Naive thymus-derived CD8-positive, alpha-beta T cell (primary cell): ENCODE results near the gene SPINK5. TPM values are rescaled to one million over a fixed set of nuclear protein-coding genes. Genes with fewer than 3 reads are reported as not detected.
A peak's percentile ranks its signal among the peaks of the same experiment; 100 is the strongest.

Source experiments
- ATAC-seq, 2 donors: fragments of 150-1000 bp; cut with Tn5 transposase in 1 of 2; sonication (Bioruptor Pico), chemical (Tn5 transposase) in 1 of 2; 1 replicate in 1 of 2; 2 replicates in 1 of 2; pipeline ENCODE4 v1.10.0; 2021; ENCODE audit warnings: mild to moderate bottlenecking in 2 of 2, moderate library complexity in 2 of 2
- POLR2A ChIA-PET: fragments of 350-600 bp; sonication (Branson Sonifier 250); formaldehyde crosslinking; loops from one replicate; lab custom pipeline; 2021; ENCODE audit warnings: antibody characterized with exemption; lab: Charles Lee
- DNase-seq, 10 donors: peaks; one replicate each; pipeline versions ENCODE4 v3.0.0 to v3.0.0-alpha.2; 2020 to 2022
- H3K27ac Mint-ChIP-seq, 10 donors: one replicate each; pipeline ENCODE4 v1.8.0; 2020 to 2022; ENCODE audit warnings: mild to moderate bottlenecking in 10 of 10, mixed read lengths in 10 of 10, moderate library complexity in 4 of 10, inconsistent platforms in 1 of 10
- H3K27me3 Mint-ChIP-seq, 5 donors: one replicate each; pipeline ENCODE4 v1.8.0; 2021 to 2022; ENCODE audit warnings: mixed read lengths in 5 of 5
- H3K36me3 Mint-ChIP-seq, 3 donors: one replicate each; pipeline ENCODE4 v1.8.0; 2020 to 2022; ENCODE audit warnings: mixed read lengths in 3 of 3, mild to moderate bottlenecking in 2 of 3, inconsistent platforms in 1 of 3
- H3K4me1 Mint-ChIP-seq, 4 donors: one replicate each; pipeline ENCODE4 v1.8.0; 2021 to 2022; ENCODE audit warnings: mixed read lengths in 4 of 4
- H3K4me3 Mint-ChIP-seq, 10 donors: one replicate each; pipeline ENCODE4 v1.8.0; 2020 to 2022; ENCODE audit warnings: mild to moderate bottlenecking in 10 of 10, mixed read lengths in 10 of 10, moderate library complexity in 6 of 10, inconsistent platforms in 1 of 10
- H3K9me3 Mint-ChIP-seq, 9 donors: one replicate each; pipeline ENCODE4 v1.8.0; 2020 to 2022; ENCODE audit warnings: mixed read lengths in 9 of 9, mild to moderate bottlenecking in 3 of 9, inconsistent platforms in 1 of 9, moderate library complexity in 1 of 9
- polyA plus RNA-seq, 3 donors: library from polyadenylated mRNA; unstranded; fragments of 300-500 nt; fragmentation: Illumina TruSeq; gene quantifications; one replicate each; pipeline ENCODE4 v1.2.3, GENCODE V29; 2021
- total RNA-seq, 8 experiments: library from RNA in 2 of 8; stranded (reverse) in 2 of 8; gene quantifications; one replicate each; pipeline ENCODE4 v1.2.3 and lab custom pipeline; 2021 to 2026

SPINK5 gene
- total and polyA plus RNA-seq, 5 experiments from 2014 or later = not detected

DNA sequence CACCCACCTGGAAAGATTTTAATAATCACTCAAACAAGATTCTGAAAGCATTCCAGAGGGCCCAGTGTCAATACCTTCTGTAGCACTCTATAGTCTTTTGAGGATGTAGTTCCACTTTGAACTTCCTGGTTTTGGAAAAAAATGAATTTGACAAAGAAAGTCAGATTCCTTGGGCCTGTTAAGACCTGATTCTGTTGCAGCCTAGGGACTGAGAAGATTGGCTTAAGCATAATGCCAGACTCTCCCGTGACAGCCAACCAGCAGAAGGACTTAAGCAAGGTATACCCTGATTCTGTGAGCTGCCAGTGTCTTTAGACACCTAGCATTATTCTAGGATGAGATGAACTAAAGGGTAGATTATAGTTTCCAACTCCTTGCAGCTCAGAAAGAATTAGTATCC is 6.8 kb downstream of the SPINK5 start:
- Mint-ChIP-seq H3K27ac (no peak overlapping the region), H3K27me3 (peaks cover 0 to 1% (median 0%) of the 10 kb centered on the region in 5 donors), H3K36me3 (no peaks in the 10 kb centered on the region), H3K9me3 (peaks cover 0 to 10% (median 2%) of the 10 kb centered on the region in 9 donors), H3K4me1 (no peaks in the 10 kb centered on the region), H3K4me3 (no peak overlapping the region)
- POLR2A ChIA-PET = no interaction called here
- ATAC-seq = no peak
- no peak for DNase-seq

DNA sequence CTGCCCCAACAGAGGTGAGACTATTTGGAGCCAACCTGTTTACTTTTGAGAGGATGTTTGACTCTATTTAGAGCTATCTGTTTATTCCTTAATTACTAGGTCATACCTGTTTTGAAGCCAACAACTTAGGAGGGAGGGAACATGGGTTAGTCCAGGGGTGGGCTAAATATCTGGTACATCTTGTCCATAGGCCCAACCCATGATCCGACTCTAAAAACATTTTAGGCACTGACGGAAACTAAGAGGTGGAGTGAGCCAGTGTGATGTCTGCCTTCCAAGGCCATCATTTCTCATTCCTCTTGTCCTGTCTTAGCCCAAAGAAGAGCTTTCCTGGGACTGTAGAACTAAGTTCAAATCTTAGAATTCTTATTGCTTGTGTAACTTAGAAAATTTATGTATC is 8.4 kb downstream of the SPINK5 start:
- POLR2A ChIA-PET = no interaction called here

GRCh38 chr5:148075529-148075928 is 11.7 kb downstream of the SPINK5 start:
- H3K4me1 Mint-ChIP-seq = no peaks in the 10 kb centered on the region
- no peak for ATAC-seq
- no peak for DNase-seq
- H3K4me3 Mint-ChIP-seq = no peak overlapping the region
- peaks cover 0 to 4% (median 0%) of the 10 kb centered on the region in 3 donors for H3K36me3 Mint-ChIP-seq
- H3K27ac Mint-ChIP-seq = no peak overlapping the region
- POLR2A ChIA-PET = no interaction called here
- H3K9me3 Mint-ChIP-seq = peaks cover 2 to 26% (median 9%) of the 10 kb centered on the region in 9 donors
- peaks cover 0 to 3% (median 0%) of the 10 kb centered on the region in 5 donors for H3K27me3 Mint-ChIP-seq

More for the DNA sequence above, 8.4 kb downstream of the SPINK5 start:
- Mint-ChIP-seq H3K27ac (no peak overlapping the region), H3K27me3 (peaks cover 0 to 3% (median 0%) of the 10 kb centered on the region in 5 donors), H3K4me3 (no peak overlapping the region), H3K9me3 (peaks cover 2 to 26% (median 9%) of the 10 kb centered on the region in 9 donors), H3K4me1 (no peaks in the 10 kb centered on the region), H3K36me3 (peaks cover 0 to 4% (median 0%) of the 10 kb centered on the region in 3 donors)
- DNase-seq (no peak), ATAC-seq (no peak)

DNA sequence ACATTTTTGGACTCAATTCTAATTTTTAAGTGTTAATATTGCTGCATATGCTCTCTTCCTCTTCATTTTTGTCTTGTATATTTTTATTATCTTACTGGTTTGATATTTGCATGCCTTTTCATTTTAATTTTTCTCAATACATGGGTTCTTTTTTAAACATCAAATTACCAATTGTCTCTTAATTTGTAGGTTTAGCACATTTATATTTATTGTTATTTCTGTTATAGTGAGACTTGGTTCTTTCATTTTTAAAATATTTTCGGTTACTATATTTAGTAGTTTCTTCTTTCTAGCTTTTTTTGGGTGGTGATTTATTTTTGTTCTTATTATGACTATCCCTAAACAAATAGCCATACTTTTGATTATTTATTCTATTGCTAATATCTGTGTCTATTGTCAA is 19.4 kb downstream of the SPINK5 start:
- no peak overlapping the region for H3K4me3 Mint-ChIP-seq
- no peaks in the 10 kb centered on the region for H3K36me3 Mint-ChIP-seq
- ATAC-seq (no peak), DNase-seq (no peak)
- H3K4me1 Mint-ChIP-seq = no peaks in the 10 kb centered on the region
- H3K27me3 Mint-ChIP-seq = peaks cover 0 to 2% (median 0%) of the 10 kb centered on the region in 5 donors
- H3K27ac Mint-ChIP-seq = no peak overlapping the region
- peaks cover 1 to 24% (median 4%) of the 10 kb centered on the region in 9 donors for H3K9me3 Mint-ChIP-seq
- POLR2A ChIA-PET = no interaction called here

- peaks cover 0 to 24% (median 4%) of the 10 kb centered on the region in 9 donors for H3K9me3 Mint-ChIP-seq
- H3K4me1 Mint-ChIP-seq = no peaks in the 10 kb centered on the region
- H3K4me3 Mint-ChIP-seq = no peak overlapping the region
- ATAC-seq = no peak
- no peak overlapping the region for H3K27ac Mint-ChIP-seq
- peaks cover 0 to 2% (median 0%) of the 10 kb centered on the region in 5 donors for H3K27me3 Mint-ChIP-seq
- POLR2A ChIA-PET = no interaction called here
- DNase-seq = no peak
- no peaks in the 10 kb centered on the region for H3K36me3 Mint-ChIP-seq
Measured at GRCh38 chr5:148084269-148084668, 20.5 kb downstream of the SPINK5 start.

DNA sequence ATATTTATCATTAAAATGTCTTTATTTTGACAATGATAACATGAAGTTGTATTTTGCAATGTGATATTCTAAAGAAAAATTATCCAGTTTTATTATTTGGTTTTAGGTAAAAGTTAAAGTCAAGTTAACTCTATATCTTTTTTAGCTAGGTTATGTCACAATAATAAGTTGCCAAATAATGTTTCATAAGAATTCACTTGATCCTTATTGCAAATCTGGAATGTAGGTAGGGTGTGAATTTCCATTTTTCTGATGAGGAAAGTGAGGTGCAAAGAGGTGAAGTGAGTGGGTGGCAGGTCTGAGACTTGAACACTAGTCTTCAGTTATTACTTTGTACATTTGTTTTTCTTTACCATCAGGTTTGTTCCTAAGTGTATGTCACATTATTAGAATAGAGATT is 21.5 kb downstream of the SPINK5 start:
- POLR2A ChIA-PET = no interaction called here
- H3K9me3 Mint-ChIP-seq = peaks cover 0 to 24% (median 4%) of the 10 kb centered on the region in 9 donors
- DNase-seq (no peak), ATAC-seq (no peak)
- H3K4me1 Mint-ChIP-seq = no peaks in the 10 kb centered on the region
- H3K27ac Mint-ChIP-seq = no peak overlapping the region
- H3K27me3 Mint-ChIP-seq = peaks cover 0 to 2% (median 0%) of the 10 kb centered on the region in 5 donors
- no peak overlapping the region for H3K4me3 Mint-ChIP-seq
- H3K36me3 Mint-ChIP-seq = no peaks in the 10 kb centered on the region

DNA sequence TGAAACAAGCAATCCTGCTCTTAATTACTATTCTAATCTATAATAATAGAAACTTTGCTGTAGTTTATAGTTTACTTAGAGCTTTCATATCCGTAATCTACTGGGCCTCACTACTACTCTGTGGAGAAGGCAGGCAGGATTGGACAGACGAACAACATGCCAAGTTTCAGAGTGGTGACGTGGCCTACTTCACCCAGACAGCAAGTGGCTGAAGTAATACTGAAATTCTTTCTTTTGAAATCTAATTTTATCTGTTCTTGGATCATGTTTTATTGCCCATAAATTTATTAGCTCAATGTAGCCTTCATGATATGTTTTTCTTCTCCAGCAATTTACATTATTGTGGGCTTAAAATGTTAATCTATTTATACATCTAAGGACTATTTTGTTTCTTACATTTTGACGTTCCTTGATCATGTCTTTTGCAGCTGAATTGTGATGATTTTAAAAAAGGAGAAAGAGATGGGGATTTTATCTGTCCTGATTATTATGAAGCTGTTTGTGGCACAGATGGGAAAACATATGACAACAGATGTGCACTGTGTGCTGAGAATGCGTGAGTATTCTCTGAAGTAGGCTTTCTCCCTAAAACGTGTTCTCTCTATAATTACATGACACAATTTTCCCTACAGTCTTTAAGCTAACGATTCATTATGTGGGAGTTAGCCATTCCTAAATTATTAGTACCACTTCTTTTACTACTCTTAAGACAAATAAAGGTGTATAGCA is 22.4 kb downstream of the SPINK5 start:
- POLR2A ChIA-PET = no interaction called here
- no peak overlapping the region for H3K4me3 Mint-ChIP-seq
- DNase-seq = no peak
- no peaks in the 10 kb centered on the region for H3K4me1 Mint-ChIP-seq
- peaks cover 0 to 24% (median 4%) of the 10 kb centered on the region in 9 donors for H3K9me3 Mint-ChIP-seq
- H3K36me3 Mint-ChIP-seq = no peaks in the 10 kb centered on the region
- ATAC-seq = no peak
- peaks cover 0 to 2% (median 0%) of the 10 kb centered on the region in 5 donors for H3K27me3 Mint-ChIP-seq
- H3K27ac Mint-ChIP-seq = peak overlapping the region in 1 of 10 donors; percentile 29

- ATAC-seq = no peak
- no peak for DNase-seq
- no peak overlapping the region for H3K27ac Mint-ChIP-seq
- no peak overlapping the region for H3K4me3 Mint-ChIP-seq
- H3K36me3 Mint-ChIP-seq = no peaks in the 10 kb centered on the region
- POLR2A ChIA-PET = no interaction called here
- no peaks in the 10 kb centered on the region for H3K4me1 Mint-ChIP-seq
- H3K27me3 Mint-ChIP-seq = peaks cover 0 to 6% (median 0%) of the 10 kb centered on the region in 5 donors
- H3K9me3 Mint-ChIP-seq = peaks cover 0 to 6% (median 0%) of the 10 kb centered on the region in 9 donors
Measured at GRCh38 chr5:148090146-148090772, 26.5 kb downstream of the SPINK5 start.

- no peak for ATAC-seq
- H3K27ac Mint-ChIP-seq = no peak overlapping the region
- no peaks in the 10 kb centered on the region for H3K36me3 Mint-ChIP-seq
- peaks cover 0 to 11% (median 0%) of the 10 kb centered on the region in 9 donors for H3K9me3 Mint-ChIP-seq
- no peaks in the 10 kb centered on the region for H3K4me1 Mint-ChIP-seq
- POLR2A ChIA-PET = no interaction called here
- no peak overlapping the region for H3K4me3 Mint-ChIP-seq
- DNase-seq = no peak
- H3K27me3 Mint-ChIP-seq = peaks cover 0 to 10% (median 0%) of the 10 kb centered on the region in 5 donors
Measured at GRCh38 chr5:148090773-148091250, 27.0 kb downstream of the SPINK5 start.

- peaks cover 0 to 19% (median 0%) of the 10 kb centered on the region in 9 donors for H3K9me3 Mint-ChIP-seq
- DNase-seq (no peak), ATAC-seq (no peak)
- no peaks in the 10 kb centered on the region for H3K36me3 Mint-ChIP-seq
- POLR2A ChIA-PET = no interaction called here
- no peaks in the 10 kb centered on the region for H3K4me1 Mint-ChIP-seq
- H3K4me3 Mint-ChIP-seq = no peak overlapping the region
- H3K27me3 Mint-ChIP-seq = peaks cover 0 to 10% (median 0%) of the 10 kb centered on the region in 5 donors
- H3K27ac Mint-ChIP-seq = no peak overlapping the region
Measured at GRCh38 chr5:148091991-148092964, 28.5 kb downstream of the SPINK5 start.

- no peak overlapping the region for H3K27ac Mint-ChIP-seq
- no peaks in the 10 kb centered on the region for H3K4me1 Mint-ChIP-seq
- H3K9me3 Mint-ChIP-seq = peaks cover 0 to 19% (median 0%) of the 10 kb centered on the region in 9 donors
- no peak for ATAC-seq
- POLR2A ChIA-PET = no interaction called here
- no peak overlapping the region for H3K4me3 Mint-ChIP-seq
- no peak for DNase-seq
- H3K27me3 Mint-ChIP-seq = peaks cover 0 to 10% (median 2%) of the 10 kb centered on the region in 5 donors
- no peaks in the 10 kb centered on the region for H3K36me3 Mint-ChIP-seq
Measured at GRCh38 chr5:148094336-148094735, 30.6 kb downstream of the SPINK5 start.

GRCh38 chr5:148104226-148104625 is 40.4 kb downstream of the SPINK5 start:
- no peaks in the 10 kb centered on the region for H3K9me3 Mint-ChIP-seq
- no peak for ATAC-seq

More at GRCh38 chr5:148104226-148104625, 40.4 kb downstream of the SPINK5 start:
- no peak for DNase-seq
- H3K36me3 Mint-ChIP-seq = no peaks in the 10 kb centered on the region
- H3K4me1 Mint-ChIP-seq = no peaks in the 10 kb centered on the region
- no peak overlapping the region for H3K27ac Mint-ChIP-seq
- POLR2A ChIA-PET = no interaction called here
- no peak overlapping the region for H3K4me3 Mint-ChIP-seq
- peaks cover 0 to 25% (median 5%) of the 10 kb centered on the region in 5 donors for H3K27me3 Mint-ChIP-seq
